Measurements from ENCODE around the gene UGT1A9.
"Not testable (repeated sequence)": the region's sequence is repeated elsewhere in the genome, so short reads cannot be mapped to it uniquely, and the experiment has no call there.

The UGT1A9 gene

GRCh38 chr2:233679196-233679595 lies 7.5 kb downstream of the UGT1A9 start:
- FAIRE-seq (no peak), DNase-seq (ENCODE audit: extremely low spot score, insufficient read length, low read depth) (no peak)

- DNase-seq (ENCODE audit: extremely low spot score, insufficient read length, low read depth) = no peak
These were observed 8.8 kb downstream of the UGT1A9 start for GRCh38 chr2:233680361-233681045.

GRCh38 chr2:233681521-233682099 lies 9.9 kb downstream of the UGT1A9 start, which contains the start of gene UGT1A7:
Gene UGT1A7, plus strand, starts transcription at chr2:233681901. Its CDS starts 37 bp downstream, at chr2:233681938.
- no peak for FAIRE-seq

More at GRCh38 chr2:233680361-233681045, 8.8 kb downstream of the UGT1A9 start:
- FAIRE-seq = no peak

GRCh38 chr2:233684640-233685039 lies 12.9 kb downstream of the UGT1A9 start:
- FAIRE-seq (no peak), DNase-seq (ENCODE audit: extremely low spot score, insufficient read length, low read depth) (no peak)

More at GRCh38 chr2:233681521-233682099, 9.9 kb downstream of the UGT1A9 start, which contains the start of gene UGT1A7:
- no peak for DNase-seq (ENCODE audit: extremely low spot score, insufficient read length, low read depth)

- FAIRE-seq (no peak), DNase-seq (ENCODE audit: extremely low spot score, insufficient read length, low read depth) (no peak)
These were observed 15.2 kb downstream of the UGT1A9 start for GRCh38 chr2:233686928-233687327.

- no peak for DNase-seq (ENCODE audit: extremely low spot score, insufficient read length, low read depth)
- no peak for FAIRE-seq
These were observed 16.6 kb downstream of the UGT1A9 start for GRCh38 chr2:233688341-233688740.

- no peak for FAIRE-seq
These were observed 17.3 kb downstream of the UGT1A9 start for GRCh38 chr2:233689031-233689430.

GRCh38 chr2:233689501-233689900 lies 17.8 kb downstream of the UGT1A9 start:
- FAIRE-seq (no peak), DNase-seq (ENCODE audit: extremely low spot score, insufficient read length, low read depth) (no peak)

More at GRCh38 chr2:233689031-233689430, 17.3 kb downstream of the UGT1A9 start:
- no peak for DNase-seq (ENCODE audit: extremely low spot score, insufficient read length, low read depth)

GRCh38 chr2:233690444-233690843 lies 18.7 kb downstream of the UGT1A9 start:
- FAIRE-seq (no peak), DNase-seq (ENCODE audit: extremely low spot score, insufficient read length, low read depth) (no peak)

- no peak for FAIRE-seq
- no peak for DNase-seq (ENCODE audit: extremely low spot score, insufficient read length, low read depth)
These were observed 20.0 kb downstream of the UGT1A9 start for GRCh38 chr2:233691443-233692433.

- DNase-seq (ENCODE audit: extremely low spot score, insufficient read length, low read depth) (no peak), FAIRE-seq (no peak)
These were observed 20.9 kb downstream of the UGT1A9 start, which contains the start of gene UGT1A6 for GRCh38 chr2:233692648-233693047. Gene UGT1A6, plus strand, starts transcription at chr2:233692890. Its CDS starts 115 bp downstream, at chr2:233693005.

GRCh38 chr2:233693963-233694362 lies 22.3 kb downstream of the UGT1A9 start:
- FAIRE-seq (no peak), DNase-seq (ENCODE audit: extremely low spot score, insufficient read length, low read depth) (no peak)

GRCh38 chr2:233698740-233699139 lies 27.0 kb downstream of the UGT1A9 start:
- no peak for DNase-seq (ENCODE audit: extremely low spot score, insufficient read length, low read depth)
- no peak for FAIRE-seq

- FAIRE-seq (no peak), DNase-seq (ENCODE audit: extremely low spot score, insufficient read length, low read depth) (no peak)
These were observed 27.8 kb downstream of the UGT1A9 start for GRCh38 chr2:233699424-233700027.

- no peak for FAIRE-seq
- no peak for DNase-seq (ENCODE audit: extremely low spot score, insufficient read length, low read depth)
These were observed 28.4 kb downstream of the UGT1A9 start for GRCh38 chr2:233700028-233700635.

GRCh38 chr2:233700842-233701241 lies 29.1 kb downstream of the UGT1A9 start:
- FAIRE-seq; DNase-seq (ENCODE audit: extremely low spot score, insufficient read length, low read depth): not testable (repeated sequence)

GRCh38 chr2:233702238-233702637 lies 30.5 kb downstream of the UGT1A9 start:
- DNase-seq (ENCODE audit: extremely low spot score, insufficient read length, low read depth) = no peak
- no peak for FAIRE-seq

- no peak for DNase-seq (ENCODE audit: extremely low spot score, insufficient read length, low read depth)
- FAIRE-seq = no peak
These were observed 34.3 kb downstream of the UGT1A9 start for GRCh38 chr2:233705911-233706506.

GRCh38 chr2:233706720-233707119 lies 35.0 kb downstream of the UGT1A9 start:
- DNase-seq (ENCODE audit: extremely low spot score, insufficient read length, low read depth) (no peak), FAIRE-seq (no peak)
